ENCODE data around the gene DNAI7.

DNAI7 gene

DNA sequence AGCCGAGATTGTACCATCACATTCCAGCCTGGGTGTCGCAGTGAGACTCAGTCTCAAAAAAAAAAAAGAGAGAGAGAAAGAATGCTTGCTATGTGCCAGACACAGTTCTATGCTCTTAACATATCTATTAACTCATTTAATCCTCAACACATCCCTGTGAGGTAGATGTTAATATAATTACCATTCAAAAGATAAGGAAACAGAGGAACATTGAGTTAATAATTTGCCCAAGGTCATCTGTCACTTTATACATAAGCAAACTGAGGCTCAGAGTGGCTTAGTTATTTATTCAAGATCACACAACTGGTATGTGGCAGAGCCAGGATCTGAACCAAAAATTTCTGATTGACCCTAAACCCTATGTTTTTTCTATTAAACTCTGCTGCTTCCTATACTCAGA is 129.9 kb downstream of the DNAI7 start:
- CTCF ChIA-PET, result no interaction called here
- DNase-seq (ENCODE audit: low read depth, low spot score), result no peak
- no peak overlapping the region for H3K4me3 ChIP-seq (ENCODE audit: low read depth, low read length)
- POLR2A ChIA-PET, result no interaction called here
- TF ChIP-seq, protein P1, sequence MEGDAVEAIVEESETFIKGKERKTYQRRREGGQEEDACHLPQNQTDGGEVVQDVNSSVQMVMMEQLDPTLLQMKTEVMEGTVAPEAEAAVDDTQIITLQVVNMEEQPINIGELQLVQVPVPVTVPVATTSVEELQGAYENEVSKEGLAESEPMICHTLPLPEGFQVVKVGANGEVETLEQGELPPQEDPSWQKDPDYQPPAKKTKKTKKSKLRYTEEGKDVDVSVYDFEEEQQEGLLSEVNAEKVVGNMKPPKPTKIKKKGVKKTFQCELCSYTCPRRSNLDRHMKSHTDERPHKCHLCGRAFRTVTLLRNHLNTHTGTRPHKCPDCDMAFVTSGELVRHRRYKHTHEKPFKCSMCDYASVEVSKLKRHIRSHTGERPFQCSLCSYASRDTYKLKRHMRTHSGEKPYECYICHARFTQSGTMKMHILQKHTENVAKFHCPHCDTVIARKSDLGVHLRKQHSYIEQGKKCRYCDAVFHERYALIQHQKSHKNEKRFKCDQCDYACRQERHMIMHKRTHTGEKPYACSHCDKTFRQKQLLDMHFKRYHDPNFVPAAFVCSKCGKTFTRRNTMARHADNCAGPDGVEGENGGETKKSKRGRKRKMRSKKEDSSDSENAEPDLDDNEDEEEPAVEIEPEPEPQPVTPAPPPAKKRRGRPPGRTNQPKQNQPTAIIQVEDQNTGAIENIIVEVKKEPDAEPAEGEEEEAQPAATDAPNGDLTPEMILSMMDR (IDR thresholded peaks at IDR 0.05; ENCODE audit: insufficient read depth, low read length, missing control alignments), result no peak

DNA sequence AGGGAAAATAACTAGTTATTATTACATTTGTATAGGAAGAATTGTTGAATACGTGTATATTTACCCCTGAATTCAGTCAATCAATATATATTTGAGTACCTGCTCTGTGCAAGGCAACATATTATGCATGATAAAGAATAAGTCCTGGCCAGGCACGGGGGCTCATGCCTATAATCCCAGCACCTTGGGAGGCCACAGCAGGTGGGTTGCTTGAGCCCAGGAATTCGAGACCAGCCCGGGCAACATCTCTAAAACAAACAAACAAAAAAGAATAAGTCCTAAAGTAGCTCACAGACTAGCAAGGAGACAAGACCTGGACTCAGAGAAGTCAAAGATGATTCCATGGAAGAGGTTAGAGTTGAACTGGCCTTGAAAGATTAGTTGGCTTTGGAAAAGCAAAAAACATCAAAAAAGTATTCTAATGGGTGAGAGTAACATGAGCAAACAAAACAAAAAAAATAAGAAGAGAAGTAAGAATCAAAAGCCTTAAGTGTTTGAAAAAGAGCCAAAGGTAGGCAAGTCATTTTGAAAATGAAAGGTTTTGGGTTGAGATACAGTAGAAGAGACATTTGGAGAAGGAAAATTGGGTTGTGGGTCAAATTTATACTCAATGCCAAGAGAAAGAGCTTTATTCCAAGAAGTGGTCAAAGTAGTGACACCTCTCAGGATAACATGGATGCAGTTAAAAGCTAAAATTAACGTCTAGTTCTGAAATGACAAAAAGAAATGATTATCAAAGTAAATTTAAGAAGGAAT is 130.9 kb downstream of the DNAI7 start:
- no peak for DNase-seq (ENCODE audit: low read depth, low spot score)
- POLR2A ChIA-PET, result no interaction called here
- no peak overlapping the region for H3K4me3 ChIP-seq (ENCODE audit: low read depth, low read length)
- TF ChIP-seq, protein P1 (IDR thresholded peaks at IDR 0.05; ENCODE audit: insufficient read depth, low read length, missing control alignments), result no peak
- CTCF ChIA-PET, result interaction anchor here (1.6 kb wide), 1 partner anchor 21 kb away, joined by 6 read pairs; no protein-coding TSS in a partner anchor

DNA sequence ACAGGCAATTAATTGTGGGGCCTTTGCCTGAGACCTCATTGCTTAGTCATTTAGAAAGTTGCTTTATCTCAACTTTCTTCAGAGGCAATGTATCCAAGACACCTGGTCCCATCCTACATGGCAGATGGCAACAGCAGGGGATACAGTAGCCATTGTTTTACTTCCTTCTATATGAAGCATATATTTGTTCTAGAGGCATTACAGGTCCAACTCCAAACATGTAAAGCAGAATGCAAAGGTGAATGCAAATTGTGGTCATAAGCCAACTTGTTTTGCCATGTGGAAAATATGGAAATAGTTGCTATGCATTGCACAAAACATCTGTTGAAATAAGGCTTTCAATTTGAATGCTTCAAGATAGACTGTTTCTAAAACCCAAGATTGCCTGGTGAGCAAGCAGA is 136.3 kb downstream of the DNAI7 start:
- no peak for DNase-seq (ENCODE audit: low read depth, low spot score)
- ChIA-PET POLR2A (no interaction called here), CTCF (no interaction called here)
- no peak overlapping the region for H3K4me3 ChIP-seq (ENCODE audit: low read depth, low read length)
- TF ChIP-seq, protein P1 (IDR thresholded peaks at IDR 0.05; ENCODE audit: insufficient read depth, low read length, missing control alignments), result no peak
